H1 (cell line): Measurements from ENCODE around the gene ICA1. TPM values are rescaled to one million over a fixed set of nuclear protein-coding genes. Genes with fewer than 3 reads are reported as not detected.

Experiments
- CTCF ChIA-PET: fragments of 300-600 bp; sonication (Branson Sonifier 250); formaldehyde crosslinking; loops from one replicate; lab custom pipeline; 2021; ENCODE audit not compliant: partially characterized antibody; lab: Charles Lee
- POLR2A ChIA-PET: fragments of 300-600 bp; sonication (Branson Sonifier 250); formaldehyde crosslinking; loops from one replicate; lab custom pipeline; 2021; ENCODE audit warnings: inconsistent platforms; ENCODE audit not compliant: partially characterized antibody; lab: Charles Lee
- DNase-seq, 2 experiments: peaks; one replicate each; pipeline versions ENCODE4 v3.0.0 to v3.0.0-alpha.2; 2010 to 2022; ENCODE audit warnings: low spot score in 2 of 2, low read depth in 1 of 2, mixed read lengths in 1 of 2
- FAIRE-seq: peaks from 2 replicates; lab custom pipeline; 2011; peaks lifted over from hg19 to GRCh38; lab: Jason Lieb, UNC
- H2AFZ ChIP-seq: 2 replicates; pipeline ENCODE4 v1.8.1; 2012; ENCODE audit warnings: low read length, inconsistent platforms
- H2AK5ac ChIP-seq: 2 replicates; pipeline ENCODE4 v1.6.1; 2013; ENCODE audit warnings: low read depth, low read length
- H2BK120ac ChIP-seq: replicated peaks from 2 replicates; pipeline ENCODE3; 2013; ENCODE audit warnings: low read depth, low read length, inconsistent platforms
- H2BK12ac ChIP-seq: 2 replicates; pipeline ENCODE4 v1.6.1; 2013; ENCODE audit warnings: low read depth, low read length
- H2BK15ac ChIP-seq: 2 replicates; pipeline ENCODE4 v1.6.1; 2013; ENCODE audit warnings: low read length
- H2BK20ac ChIP-seq: 2 replicates; pipeline ENCODE4 v1.6.1; 2013; ENCODE audit warnings: low read length
- H2BK5ac ChIP-seq: 2 replicates; pipeline ENCODE4 v1.6.1; 2013; ENCODE audit warnings: low read depth, low read length
- H3K14ac ChIP-seq: 2 replicates; pipeline ENCODE4 v1.6.1; 2013; ENCODE audit warnings: inconsistent platforms; ENCODE audit not compliant: insufficient read length
- H3K18ac ChIP-seq: 2 replicates; pipeline ENCODE4 v1.6.1; 2013; ENCODE audit warnings: low read length; ENCODE audit errors: extremely low read depth
- H3K23ac ChIP-seq: 2 replicates; pipeline ENCODE4 v1.6.1; 2013; ENCODE audit warnings: inconsistent platforms; ENCODE audit not compliant: insufficient read length
- H3K23me2 ChIP-seq: 2 replicates; pipeline ENCODE4 v1.6.1; 2013; ENCODE audit warnings: low read depth, low read length
- H3K27ac ChIP-seq: 2 replicates; pipeline ENCODE4 v1.6.1; 2011; ENCODE audit warnings: low read depth, low read length, inconsistent platforms
- H3K27me3 ChIP-seq, 4 experiments: replicated peaks in 1 of 4; 1 replicate in 1 of 4; 2 replicates in 3 of 4; pipeline versions ENCODE4 v1.6.1 to v1.8.1; 2011 to 2013; ENCODE audit warnings: low read length in 3 of 4, mild to moderate bottlenecking in 3 of 4, inconsistent platforms in 2 of 4, mixed read lengths in 2 of 4, moderate library complexity in 1 of 4; ENCODE audit not compliant: control insufficient read depth in 3 of 4, insufficient read depth in 3 of 4; ENCODE audit errors: extremely low read depth in 1 of 4
- H3K36me3 ChIP-seq, 4 experiments: 2 replicates each; pipeline versions ENCODE4 v1.6.1 to v1.8.1; 2011 to 2013; ENCODE audit warnings: mild to moderate bottlenecking in 4 of 4, low read length in 3 of 4, moderate library complexity in 2 of 4, control low read depth in 1 of 4, inconsistent platforms in 1 of 4; ENCODE audit not compliant: insufficient read depth in 4 of 4, control insufficient read depth in 2 of 4
- H3K4ac ChIP-seq: replicated peaks from 2 replicates; pipeline ENCODE3; 2013; ENCODE audit warnings: low read length, low read depth, mixed read lengths, inconsistent platforms; ENCODE audit not compliant: insufficient read length
- H3K4me1 ChIP-seq, 4 experiments: replicated peaks in 1 of 4; 1 replicate in 1 of 4; 2 replicates in 3 of 4; pipeline versions ENCODE4 v1.6.1 to v1.8.1; 2011 to 2013; ENCODE audit warnings: low read length in 3 of 4, inconsistent platforms in 2 of 4, mixed read lengths in 1 of 4; ENCODE audit not compliant: insufficient read depth in 4 of 4, control insufficient read depth in 3 of 4
- H3K4me2 ChIP-seq, 2 experiments: 2 replicates each; pipeline versions ENCODE4 v1.6.1 to v1.8.1; 2011 to 2013; ENCODE audit warnings: low read depth in 2 of 2, low read length in 2 of 2, control low read depth in 1 of 2, inconsistent platforms in 1 of 2, mild to moderate bottlenecking in 1 of 2; ENCODE audit not compliant: insufficient read depth in 1 of 2
- H3K4me3 ChIP-seq, 4 experiments: fragments of 200-600, 300-600 bp in 1 of 4; sonication (generic), shearing (Covaris generic), sonication (Bioruptor Twin) in 1 of 4; 2 replicates each; pipeline versions ENCODE4 v1.5.1 to v1.8.1; 2011 to 2016; ENCODE audit warnings: low read length in 4 of 4, low read depth in 3 of 4, control low read depth in 2 of 4, inconsistent platforms in 2 of 4, mild to moderate bottlenecking in 2 of 4, mixed read lengths in 1 of 4, moderate library complexity in 1 of 4; ENCODE audit not compliant: insufficient read depth in 2 of 4; ENCODE audit errors: extremely low read depth in 1 of 4
- H3K56ac ChIP-seq: replicated peaks from 2 replicates; pipeline ENCODE3; 2013; ENCODE audit warnings: low read depth, mild to moderate bottlenecking, mixed read lengths, low read length, inconsistent platforms; ENCODE audit not compliant: insufficient read length
- H3K79me1 ChIP-seq: 2 replicates; pipeline ENCODE4 v1.6.1; 2013; ENCODE audit warnings: low read depth, low read length, control low read depth
- H3K79me2 ChIP-seq, 2 experiments: 2 replicates each; pipeline versions ENCODE4 v1.6.1 to v1.8.1; 2012 to 2013; ENCODE audit warnings: low read length in 2 of 2, mild to moderate bottlenecking in 2 of 2, inconsistent platforms in 1 of 2; ENCODE audit not compliant: insufficient read depth in 2 of 2, control insufficient read depth in 1 of 2
- H3K9ac ChIP-seq, 4 experiments: replicated peaks in 1 of 4; 1 replicate in 1 of 4; 2 replicates in 3 of 4; pipeline versions ENCODE4 v1.6.1 to v1.8.1; 2011 to 2013; ENCODE audit warnings: low read depth in 3 of 4, low read length in 3 of 4, control low read depth in 2 of 4, mild to moderate bottlenecking in 2 of 4, moderate library complexity in 2 of 4, inconsistent platforms in 1 of 4; ENCODE audit errors: extremely low read depth in 1 of 4
- H3K9me3 ChIP-seq, 2 experiments: 2 replicates each; pipeline versions ENCODE4 v1.6.1 to v1.8.1; 2012 to 2013; ENCODE audit warnings: mild to moderate bottlenecking in 2 of 2, moderate library complexity in 2 of 2, control low read depth in 1 of 2, inconsistent platforms in 1 of 2, low read depth in 1 of 2, low read length in 1 of 2, mixed read lengths in 1 of 2; ENCODE audit not compliant: insufficient read depth in 2 of 2
- H4K20me1 ChIP-seq, 2 experiments: replicated peaks in 1 of 2; 2 replicates each; pipeline versions ENCODE3 to v1.8.1; 2011 to 2013; ENCODE audit warnings: inconsistent platforms in 2 of 2, low read length in 2 of 2, mild to moderate bottlenecking in 1 of 2; ENCODE audit not compliant: insufficient read depth in 2 of 2, control insufficient read depth in 1 of 2
- H4K5ac ChIP-seq: 2 replicates; pipeline ENCODE4 v1.6.1; 2013; ENCODE audit warnings: low read length, low read depth, mixed read lengths, inconsistent platforms; ENCODE audit not compliant: insufficient read length
- H4K8ac ChIP-seq: 2 replicates; pipeline ENCODE4 v1.8.0; 2013; ENCODE audit warnings: mild to moderate bottlenecking, moderate library complexity, low read length, inconsistent platforms; ENCODE audit not compliant: insufficient read depth; ENCODE audit errors: extremely low read depth
- H4K91ac ChIP-seq: replicated peaks from 2 replicates; pipeline ENCODE3; 2013; ENCODE audit warnings: low read length, mixed read lengths, inconsistent platforms; ENCODE audit not compliant: insufficient read length
- POLR2A ChIP-seq, 2 experiments: IDR thresholded peaks; 1 replicate in 1 of 2; 2 replicates in 1 of 2; pipeline ENCODE4 v1.6.1; 2011; ENCODE audit warnings: low read depth in 2 of 2, low read length in 2 of 2, mild to moderate bottlenecking in 2 of 2; ENCODE audit errors: control extremely low read depth in 1 of 2
- RFX5 ChIP-seq: IDR thresholded peaks from 2 replicates; pipeline ENCODE4 v1.6.1; 2011; ENCODE audit warnings: low read depth, low read length, improper control_type of control experiment, borderline replicate concordance
- RXRA ChIP-seq: IDR thresholded peaks from 2 replicates; pipeline ENCODE4 v1.6.1; 2011; ENCODE audit warnings: low read depth, mild to moderate bottlenecking, low read length, moderate library complexity; ENCODE audit not compliant: insufficient read depth
- SIN3A ChIP-seq, 2 experiments: IDR thresholded peaks in 1 of 2; conservative IDR thresholded peaks in 1 of 2; 2 replicates each; pipeline ENCODE4 v1.6.1; 2011 to 2012; ENCODE audit warnings: low read length in 2 of 2, improper control_type of control experiment in 1 of 2, low read depth in 1 of 2, mild to moderate bottlenecking in 1 of 2
- SP2 ChIP-seq: IDR thresholded peaks from 2 replicates; pipeline ENCODE4 v1.6.1; 2012; ENCODE audit warnings: mild to moderate bottlenecking, low read length, inconsistent platforms
- YY1 ChIP-seq: IDR thresholded peaks from 2 replicates; pipeline ENCODE4 v1.6.1; 2011; ENCODE audit warnings: low read depth, mild to moderate bottlenecking, low read length
- WGBS, 2 experiments: shearing (Covaris generic) in 1 of 2; methylation state at CpG; one replicate each; pipeline versions ENCODE4 v1.1.6 to v1.1.7; 2013 to 2015; ENCODE audit warnings: low lambda C conversion rate in 2 of 2, mixed read lengths in 2 of 2, inconsistent platforms in 1 of 2, low coverage in 1 of 2, missing lambda C conversion rate in 1 of 2; ENCODE audit not compliant: insufficient replicate concordance in 2 of 2, insufficient coverage in 1 of 2, insufficient read length in 1 of 2; ENCODE audit errors: extremely low coverage in 1 of 2, missing lambda C conversion rate in 1 of 2; 5-methylcytosine and 5-hydroxymethylcytosine counted together
- polyA plus RNA-seq, 7 experiments: library from polyadenylated mRNA; depleted of rRNA in 3 of 7; stranded (reverse) in 5 of 7; unstranded in 2 of 7; fragments of >200 nt in 5 of 7; fragments of 200-250 nt in 2 of 7; gene quantifications; 1 replicate in 5 of 7; 2 replicates in 1 of 7; 4 replicates in 1 of 7; pipeline versions ENCODE4 v1.2.1 to v1.2.3, GENCODE V29; 2011 to 2013; ENCODE audit warnings: missing spikeins in 2 of 7, mixed read lengths in 2 of 7
- total RNA-seq: library from RNA; stranded (reverse); fragmentation: NEBNext Ultra II Directional; extraction: Animal tissue kit (Norgen Biotek cat#: 25700); gene quantifications from 2 replicates; pipeline ENCODE4 v1.2.1, GENCODE V29; 2021
- TF ChIP-seq, protein P1 (sequence below): IDR thresholded peaks from 2 replicates; pipeline ENCODE4 v1.6.1; 2012; ENCODE audit warnings: inconsistent platforms

Gene ICA1
- total and polyA plus RNA-seq, 2 of the 8 experiments (the other 6 are each of a cell fraction or from before 2014, with no cell fraction given) = 14.9 to 37.1 TPM

DNA sequence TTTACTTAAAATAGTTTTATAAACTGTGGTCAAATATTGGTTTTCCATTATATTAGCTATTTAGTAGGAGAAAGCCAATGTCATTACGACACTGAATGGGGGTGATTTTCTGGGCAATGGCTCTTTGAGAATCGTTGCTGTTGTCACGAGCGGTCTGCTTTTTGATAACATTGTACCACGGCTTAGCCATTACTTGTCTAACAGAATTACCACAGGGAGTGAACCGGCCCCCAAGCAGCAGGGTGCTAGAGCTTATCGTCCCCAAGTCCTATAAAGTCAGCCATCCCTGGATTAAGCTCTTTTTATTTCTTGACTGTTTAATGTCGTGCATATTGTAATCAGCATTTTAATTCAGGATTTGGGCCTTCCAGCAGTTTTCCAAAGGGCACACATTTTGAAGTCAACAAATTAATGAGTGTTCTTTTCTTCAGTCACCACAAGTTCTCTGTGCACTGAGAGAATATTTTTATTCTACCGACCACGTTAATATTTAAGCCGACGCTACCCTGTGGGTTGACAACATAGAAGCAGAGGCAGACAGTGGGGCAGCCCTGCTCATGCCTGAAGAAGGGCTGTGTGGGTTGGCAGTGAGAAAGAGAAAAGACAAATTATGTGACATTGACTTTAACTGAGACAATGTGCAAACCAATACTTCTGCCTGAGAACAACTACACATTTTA, 125.8 kb downstream of the ICA1 start:
- H3K23ac ChIP-seq = no peak overlapping the region
- no peak overlapping the region for H2BK12ac ChIP-seq
- no peak overlapping the region for H2AK5ac ChIP-seq
- no peaks in the 10 kb centered on the region for H3K36me3 ChIP-seq
- TF ChIP-seq YY1 = no peak
- TF ChIP-seq RXRA = no peak
- TF ChIP-seq SIN3A (conservative IDR thresholded peaks at IDR 0.05 in 1 of 2, IDR thresholded peaks at IDR 0.05 in 1 of 2; ENCODE audit: low read depth in 1 of 2, low read length in 2 of 2) = no peak
- TF ChIP-seq, protein P1, sequence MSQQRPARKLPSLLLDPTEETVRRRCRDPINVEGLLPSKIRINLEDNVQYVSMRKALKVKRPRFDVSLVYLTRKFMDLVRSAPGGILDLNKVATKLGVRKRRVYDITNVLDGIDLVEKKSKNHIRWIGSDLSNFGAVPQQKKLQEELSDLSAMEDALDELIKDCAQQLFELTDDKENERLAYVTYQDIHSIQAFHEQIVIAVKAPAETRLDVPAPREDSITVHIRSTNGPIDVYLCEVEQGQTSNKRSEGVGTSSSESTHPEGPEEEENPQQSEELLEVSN = no peak
- no peak for TF ChIP-seq SP2
- TF ChIP-seq RFX5 = no peak
- no peak for TF ChIP-seq POLR2A (IDR thresholded peaks at IDR 0.05; ENCODE audit: control extremely low read depth in 1 of 2, low read depth in 2 of 2, low read length in 2 of 2)
- TF ChIP-seq, all 59 proteins: peak for 0
- Histone ChIP-seq H3K18ac (no peak overlapping the region), H2BK15ac (no peak overlapping the region), H3K23me2 (no peaks in the 10 kb centered on the region; the same call in 1 of the 2 replicates), H4K8ac (no peak overlapping the region), H4K91ac (no peak overlapping the region), H3K9ac (no peak overlapping the region), H3K4me3 (no peak overlapping the region), H4K5ac (no peak overlapping the region), H3K14ac (no peak overlapping the region), H3K4me1 (no peaks in the 10 kb centered on the region), H4K20me1 (no peaks in the 10 kb centered on the region), H2BK120ac (no peak overlapping the region), H3K56ac (no peak overlapping the region), H3K27ac (no peak overlapping the region), H2BK5ac (no peak overlapping the region), H3K9me3 (no peaks in the 10 kb centered on the region), H3K79me2 (no peaks in the 10 kb centered on the region), H2AFZ (no peak overlapping the region), H3K27me3 (no peaks in the 10 kb centered on the region), H3K4ac (no peak overlapping the region), H2BK20ac (no peak overlapping the region), H3K79me1 (no peaks in the 10 kb centered on the region; the same call in 1 of the 2 replicates), H3K4me2 (no peak overlapping the region)
- 92% methylated on average over 12 of the region's 12 CpGs; no CpG with 5 or more reads in 1 of the 2 experiments for WGBS, 2 experiments
- FAIRE-seq = no peak
- ChIA-PET CTCF (no interaction called here), POLR2A (interaction anchor here (1.2 kb wide), 1 partner anchor 10 kb away, joined by 3 read pairs; no protein-coding TSS in a partner anchor)
- no peak for DNase-seq
